GM12892 (cell line): ENCODE results near the gene TUBB1.
"Not testable (repeated sequence)": the region's sequence is repeated elsewhere in the genome, so short reads cannot be mapped to it uniquely, and the experiment has no call there.

Source experiments
- POLR2A ChIP-seq: IDR thresholded peaks from 2 replicates; pipeline ENCODE4 v1.6.1; 2011; ENCODE audit warnings: low read depth, low read length, control low read depth
- POLR2AphosphoS5 ChIP-seq: IDR thresholded peaks from 2 replicates; pipeline ENCODE4 v1.6.1; 2011; ENCODE audit warnings: low read depth, low read length, control low read depth
- TAF1 ChIP-seq: IDR thresholded peaks from 2 replicates; pipeline ENCODE4 v1.6.1; 2011; ENCODE audit warnings: low read depth, mild to moderate bottlenecking, control low read depth, low read length, borderline replicate concordance

DNA sequence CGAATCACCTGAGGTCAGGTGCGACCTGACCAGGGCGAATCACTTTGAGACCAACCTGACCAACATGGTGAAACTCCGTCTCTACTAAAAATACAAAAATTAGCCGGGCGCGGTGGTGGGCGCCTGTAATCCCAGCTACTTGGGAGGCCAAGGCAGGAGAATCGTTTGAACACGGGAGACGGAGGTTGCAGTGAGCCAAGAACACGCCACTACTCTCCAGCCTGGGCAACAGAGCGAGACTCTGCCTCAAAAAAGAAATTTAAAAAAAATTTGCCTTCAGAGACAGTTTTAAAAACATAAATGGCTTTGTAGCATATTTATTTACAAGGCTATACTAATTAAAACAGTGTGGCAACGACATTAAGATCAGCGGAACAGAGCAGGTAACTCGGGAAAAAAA is 22.3 kb downstream of the TUBB1 start:
- TF ChIP-seq POLR2AphosphoS5, POLR2A, TAF1: not testable (repeated sequence)
